HPDE6-E6E7 (cell line): Measurements from ENCODE around the gene RNF8.
"Not testable (repeated sequence)": the region's sequence is repeated elsewhere in the genome, so short reads cannot be mapped to it uniquely, and the experiment has no call there.

Experiments used
- DNase-seq: peaks from one replicate; pipeline ENCODE4 v3.0.0; 2011; ENCODE audit warnings: missing footprints; ENCODE audit errors: extremely low spot score

The RNF8 gene

GRCh38 chr6:37399795-37400490 lies 46.2 kb downstream of the RNF8 start:
- DNase-seq: no peak

- not testable (repeated sequence) for DNase-seq
Measured at GRCh38 chr6:37401658-37402057, 47.9 kb downstream of the RNF8 start.

GRCh38 chr6:37406726-37407341 lies 53.1 kb downstream of the RNF8 start:
- peak; percentile 38 for DNase-seq

- no peak for DNase-seq
Measured at GRCh38 chr6:37407948-37408347, 54.2 kb downstream of the RNF8 start.

- DNase-seq: no peak
Measured at GRCh38 chr6:37409501-37409900, 55.7 kb downstream of the RNF8 start.

GRCh38 chr6:37417393-37417792 lies 63.6 kb downstream of the RNF8 start:
- no peak for DNase-seq

- no peak for DNase-seq
Measured at GRCh38 chr6:37418722-37419121, 64.9 kb downstream of the RNF8 start.

- no peak for DNase-seq
Measured at GRCh38 chr6:37426058-37426944, 72.5 kb downstream of the RNF8 start.

- DNase-seq: no peak
Measured at GRCh38 chr6:37426945-37427510, 73.2 kb downstream of the RNF8 start.

- DNase-seq: no peak
Measured at GRCh38 chr6:37429352-37429750, 75.6 kb downstream of the RNF8 start.

- peak; percentile 4 for DNase-seq
Measured at GRCh38 chr6:37432590-37432915, 78.8 kb downstream of the RNF8 start.

GRCh38 chr6:37432916-37433656 lies 79.3 kb downstream of the RNF8 start, which contains the start of gene CMTR1:
Gene CMTR1 (plus strand): TSS chr6:37433221. CDS start chr6:37435630, 2,409 bp downstream.
- peak; percentile 97 for DNase-seq

- DNase-seq: peak; percentile 27
Measured at GRCh38 chr6:37433657-37434271, 80.0 kb downstream of the RNF8 start.

GRCh38 chr6:37435373-37435772 lies 81.6 kb downstream of the RNF8 start:
- DNase-seq: no peak

GRCh38 chr6:37435816-37436215 lies 82.0 kb downstream of the RNF8 start:
- DNase-seq: no peak

- no peak for DNase-seq
Measured at GRCh38 chr6:37438930-37439329, 85.1 kb downstream of the RNF8 start.

GRCh38 chr6:37441651-37442050 lies 87.9 kb downstream of the RNF8 start:
- no peak for DNase-seq

- DNase-seq: no peak
Measured at GRCh38 chr6:37442416-37443215, 88.8 kb downstream of the RNF8 start.

- DNase-seq: not testable (repeated sequence)
Measured at GRCh38 chr6:37443216-37443542, 89.4 kb downstream of the RNF8 start.
